Nephron progenitor cell (in vitro differentiated cells): ENCODE data around the gene PLEKHJ1.
A peak's percentile ranks its signal among the peaks of the same experiment; 100 is the strongest.

ENCODE experiments used
- DNase-seq: peaks from one replicate; pipeline ENCODE4 v3.0.0; 2021
- H3K27ac Mint-ChIP-seq: 2 replicates; pipeline ENCODE4 v1.8.0; 2021; ENCODE audit warnings: mild to moderate bottlenecking, moderate library complexity, mixed read lengths
- H3K27me3 Mint-ChIP-seq: 2 replicates; pipeline ENCODE4 v1.8.0; 2021; ENCODE audit warnings: mild to moderate bottlenecking, low read depth, mixed read lengths; ENCODE audit not compliant: poor library complexity
- H3K36me3 Mint-ChIP-seq: 2 replicates; pipeline ENCODE4 v1.8.0; 2021; ENCODE audit warnings: low read depth, mixed read lengths
- H3K4me1 Mint-ChIP-seq: 2 replicates; pipeline ENCODE4 v1.8.0; 2021; ENCODE audit warnings: mixed read lengths
- H3K4me3 Mint-ChIP-seq: 2 replicates; pipeline ENCODE4 v1.8.0; 2021; ENCODE audit warnings: mild to moderate bottlenecking, moderate library complexity, mixed read lengths
- H3K9me3 Mint-ChIP-seq: 2 replicates; pipeline ENCODE4 v1.8.0; 2021; ENCODE audit warnings: mild to moderate bottlenecking, moderate library complexity, mixed read lengths
- TF ChIP-seq, protein P1 (sequence below): fragments of 200-600 bp; sonication (generic); IDR thresholded peaks from 2 replicates; pipeline ENCODE4 v1.5.0; 2021; ENCODE audit warnings: antibody characterized with exemption

Gene PLEKHJ1

DNA sequence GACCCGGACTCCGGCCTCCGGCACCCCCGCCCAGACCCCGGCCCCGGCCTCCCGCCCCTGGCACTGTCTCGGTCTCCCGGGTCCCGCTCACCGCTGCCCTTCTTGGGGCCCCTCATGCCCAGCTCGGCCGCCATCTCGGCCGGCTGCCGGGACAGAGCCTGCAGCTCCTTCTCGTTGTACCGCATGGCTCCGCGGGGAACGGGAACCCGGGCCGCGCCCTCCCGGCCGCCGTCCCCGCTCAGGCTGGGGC, 140 bp downstream of the PLEKHJ1 start:
- peaks cover 17% of the 10 kb centered on the region for H3K36me3 Mint-ChIP-seq
- H3K4me3 Mint-ChIP-seq = peak overlapping the region; percentile 89
- H3K27ac Mint-ChIP-seq = no peak overlapping the region
- TF ChIP-seq, protein P1, sequence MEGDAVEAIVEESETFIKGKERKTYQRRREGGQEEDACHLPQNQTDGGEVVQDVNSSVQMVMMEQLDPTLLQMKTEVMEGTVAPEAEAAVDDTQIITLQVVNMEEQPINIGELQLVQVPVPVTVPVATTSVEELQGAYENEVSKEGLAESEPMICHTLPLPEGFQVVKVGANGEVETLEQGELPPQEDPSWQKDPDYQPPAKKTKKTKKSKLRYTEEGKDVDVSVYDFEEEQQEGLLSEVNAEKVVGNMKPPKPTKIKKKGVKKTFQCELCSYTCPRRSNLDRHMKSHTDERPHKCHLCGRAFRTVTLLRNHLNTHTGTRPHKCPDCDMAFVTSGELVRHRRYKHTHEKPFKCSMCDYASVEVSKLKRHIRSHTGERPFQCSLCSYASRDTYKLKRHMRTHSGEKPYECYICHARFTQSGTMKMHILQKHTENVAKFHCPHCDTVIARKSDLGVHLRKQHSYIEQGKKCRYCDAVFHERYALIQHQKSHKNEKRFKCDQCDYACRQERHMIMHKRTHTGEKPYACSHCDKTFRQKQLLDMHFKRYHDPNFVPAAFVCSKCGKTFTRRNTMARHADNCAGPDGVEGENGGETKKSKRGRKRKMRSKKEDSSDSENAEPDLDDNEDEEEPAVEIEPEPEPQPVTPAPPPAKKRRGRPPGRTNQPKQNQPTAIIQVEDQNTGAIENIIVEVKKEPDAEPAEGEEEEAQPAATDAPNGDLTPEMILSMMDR = no peak
- H3K27me3 Mint-ChIP-seq = no peaks in the 10 kb centered on the region
- no peak for DNase-seq
- H3K4me1 Mint-ChIP-seq = peaks cover 58% of the 10 kb centered on the region
- H3K9me3 Mint-ChIP-seq = no peaks in the 10 kb centered on the region

DNA sequence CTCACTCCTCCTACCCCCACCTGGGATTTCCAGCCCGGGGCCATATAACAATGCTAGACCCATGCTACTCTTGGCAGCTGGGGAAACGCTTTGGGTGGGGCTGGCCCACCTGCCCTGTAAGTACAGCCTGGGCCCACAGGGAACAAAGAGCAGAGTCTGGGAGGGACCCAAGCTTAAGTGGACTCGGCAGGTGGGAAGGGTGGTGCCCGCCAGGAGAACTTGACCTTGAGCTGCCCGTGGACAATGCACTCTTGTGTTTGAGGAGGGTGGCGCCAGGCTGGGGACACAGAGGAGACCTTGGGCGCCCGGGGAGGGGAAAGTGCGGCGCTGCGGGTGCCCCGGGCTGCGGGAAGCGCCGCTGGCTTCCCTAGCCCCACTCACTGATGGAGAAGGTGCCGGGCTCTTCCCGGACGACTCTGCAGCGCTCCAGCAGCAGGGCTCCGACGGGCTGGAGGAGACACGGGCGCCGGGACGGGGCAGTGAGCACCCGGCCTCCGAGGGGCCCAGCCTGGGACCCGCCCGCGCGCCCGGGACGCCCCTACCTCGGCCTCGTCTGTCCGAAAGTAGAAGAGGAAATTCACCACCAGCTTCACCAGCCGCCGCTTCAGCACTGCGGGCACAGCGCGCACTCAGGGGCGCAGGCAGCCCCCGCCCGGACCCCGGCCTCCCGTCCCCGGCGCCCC, 607 bp downstream of the PLEKHJ1 start:
- Mint-ChIP-seq H3K4me3 (peak overlapping the region; percentile 89), H3K4me1 (peaks cover 53% of the 10 kb centered on the region), H3K27me3 (no peaks in the 10 kb centered on the region), H3K27ac (no peak overlapping the region), H3K36me3 (peaks cover 17% of the 10 kb centered on the region), H3K9me3 (no peaks in the 10 kb centered on the region)
- no peak for DNase-seq
- TF ChIP-seq, protein P1 = no peak

DNA sequence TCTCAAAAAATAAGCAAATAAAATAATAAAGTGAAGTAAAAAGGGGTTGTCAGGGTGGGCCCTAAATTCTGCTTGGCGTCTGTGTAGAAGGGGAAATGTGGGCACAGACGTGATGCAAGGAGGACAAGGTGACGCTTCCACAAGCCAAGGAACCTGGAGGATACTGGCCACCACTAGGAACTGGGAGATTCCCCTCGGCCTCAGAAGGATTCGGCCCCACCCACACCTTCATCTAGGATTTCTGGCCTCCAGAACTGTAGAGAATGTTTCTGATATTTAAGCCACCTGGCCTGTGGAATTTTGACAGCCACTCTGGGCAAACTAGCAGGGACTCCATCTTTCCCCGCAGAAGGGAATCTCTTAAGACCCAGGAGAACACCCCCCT, 1.1 kb downstream of the PLEKHJ1 start:
- Mint-ChIP-seq H3K27me3 (no peaks in the 10 kb centered on the region), H3K36me3 (peaks cover 17% of the 10 kb centered on the region), H3K9me3 (no peaks in the 10 kb centered on the region), H3K4me1 (peaks cover 48% of the 10 kb centered on the region), H3K4me3 (peak overlapping the region; percentile 89), H3K27ac (no peak overlapping the region)
- no peak for DNase-seq
- TF ChIP-seq, protein P1 = no peak

DNA sequence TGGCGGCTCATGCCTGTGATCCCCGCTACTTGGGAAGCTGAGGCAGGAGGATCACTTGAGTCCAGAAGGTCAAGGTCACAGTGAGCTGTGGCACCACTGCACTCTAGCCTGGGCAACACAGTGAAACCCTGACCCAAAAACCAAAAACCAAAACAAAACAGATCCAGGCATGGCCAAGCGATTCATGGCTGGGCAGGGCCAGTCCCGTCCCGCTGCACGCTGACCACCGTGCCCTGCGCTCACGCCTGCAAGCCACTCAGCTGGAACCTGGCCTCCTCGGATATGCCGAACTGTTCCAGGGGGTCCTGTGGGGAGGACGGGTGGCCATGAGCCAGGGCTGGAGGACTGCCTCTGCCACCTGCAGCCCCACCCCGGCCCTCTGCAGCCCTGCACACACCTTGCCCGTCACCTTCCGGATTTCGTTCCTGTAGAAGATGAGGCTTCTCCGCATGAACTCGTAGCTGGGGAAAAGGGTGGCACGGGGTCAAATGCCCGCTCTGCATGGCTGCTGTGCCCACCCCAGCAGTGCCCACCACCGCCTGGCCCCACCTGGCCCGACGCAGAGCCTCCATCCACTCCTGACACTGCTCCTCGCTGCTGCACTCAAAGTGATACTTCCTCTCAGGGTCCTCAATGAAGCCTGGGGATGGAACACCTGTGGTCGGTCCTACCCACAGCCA, 2.4 kb downstream of the PLEKHJ1 start:
- H3K27ac Mint-ChIP-seq = peak overlapping the region; percentile 48
- H3K9me3 Mint-ChIP-seq = no peaks in the 10 kb centered on the region
- H3K4me1 Mint-ChIP-seq = peaks cover 36% of the 10 kb centered on the region
- H3K36me3 Mint-ChIP-seq = peaks cover 10% of the 10 kb centered on the region
- peak overlapping the region; percentile 89 for H3K4me3 Mint-ChIP-seq
- TF ChIP-seq, protein P1 = no peak
- no peak for DNase-seq
- no peaks in the 10 kb centered on the region for H3K27me3 Mint-ChIP-seq

DNA sequence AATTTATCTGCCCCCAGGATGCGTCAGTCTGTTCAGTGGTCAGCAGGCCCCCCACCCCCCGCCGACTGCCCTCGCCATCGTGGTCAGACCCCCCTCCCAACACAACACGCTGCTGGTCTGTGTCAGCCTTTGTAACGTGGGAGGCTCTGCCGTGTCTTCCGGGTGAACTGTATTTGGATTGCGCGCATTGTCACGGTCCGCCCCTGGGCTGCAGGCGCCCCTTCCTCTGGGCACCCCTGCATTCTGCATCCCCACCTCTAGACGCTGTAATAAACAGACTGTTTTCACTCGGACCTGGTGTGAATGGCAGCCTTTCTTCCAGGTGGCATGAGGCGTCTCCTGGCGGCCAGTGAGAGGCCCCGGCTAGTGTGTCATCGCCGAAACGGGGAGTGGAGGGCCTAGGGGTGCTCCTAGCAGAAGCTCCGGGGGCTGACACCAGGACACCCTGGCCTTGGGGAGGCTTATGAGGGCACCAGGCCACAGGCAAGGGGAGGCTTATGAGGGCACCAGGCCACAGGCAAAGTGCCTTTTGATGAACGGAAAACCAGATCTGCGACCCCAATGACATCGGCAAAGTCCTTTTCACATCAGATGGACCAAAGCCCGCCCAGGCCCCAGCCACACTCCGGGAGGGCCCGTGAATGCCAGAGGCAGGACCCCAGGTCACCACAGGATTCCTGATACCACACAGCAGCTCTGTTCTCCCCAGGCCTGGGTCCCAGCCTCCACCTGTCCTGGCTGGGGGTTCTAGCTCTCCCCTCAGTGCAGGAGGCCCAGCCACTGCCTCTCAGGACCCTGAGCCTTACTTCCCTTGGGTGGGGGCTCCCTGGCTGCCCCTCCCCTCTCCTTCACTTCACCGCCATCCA, 3.6 kb downstream of the PLEKHJ1 start:
- no peak overlapping the region for H3K4me3 Mint-ChIP-seq
- no peaks in the 10 kb centered on the region for H3K9me3 Mint-ChIP-seq
- DNase-seq = no peak
- H3K36me3 Mint-ChIP-seq = peaks cover 4% of the 10 kb centered on the region
- TF ChIP-seq, protein P1 = no peak
- peak overlapping the region; percentile 71 for H3K27ac Mint-ChIP-seq
- H3K27me3 Mint-ChIP-seq = no peaks in the 10 kb centered on the region
- H3K4me1 Mint-ChIP-seq = peaks cover 24% of the 10 kb centered on the region
